HCT116 (cell line): ENCODE measurements around the gene EPHX1. TPM values are rescaled to one million over a fixed set of nuclear protein-coding genes. Genes with fewer than 3 reads are reported as not detected.

Source experiments
- ATAC-seq: fragments of 200-7000 bp; cut with Tn5 transposase; 2 replicates; pipeline ENCODE4 v1.9.1; 2020; ENCODE audit warnings: mild to moderate bottlenecking, moderate library complexity
- BruUV-seq: library from RNA; stranded (reverse); fragments of 400-500 nt; replicated peaks from 2 replicates; lab custom pipeline; 2021; lab: Mats Ljungman, UMichigan
- CTCF ChIA-PET: fragments of 300-600 bp; sonication (Branson Sonifier 250); formaldehyde crosslinking; loops from one replicate; lab custom pipeline; 2021; ENCODE audit warnings: antibody characterized with exemption; lab: Charles Lee
- POLR2A ChIA-PET: fragments of 300-600, 350-600 bp; sonication (Branson Sonifier 250); formaldehyde crosslinking; loops from one replicate; lab custom pipeline; 2021; ENCODE audit warnings: antibody characterized with exemption; lab: Charles Lee
- RAD21 ChIA-PET, 2 experiments: fragments of 300-600 bp; sonication (Branson Sonifier 250); formaldehyde crosslinking; loops; one replicate each; lab custom pipeline; 2023; ENCODE audit warnings: low total read pairs in 2 of 2; ENCODE audit not compliant: uncharacterized antibody in 2 of 2, unreplicated experiment in 2 of 2, low non-redundant PET in 1 of 2; lab: Charles Lee
- DNase-seq: peaks from one replicate; pipeline ENCODE4 v3.0.0-alpha.2; 2010; ENCODE audit warnings: low read depth, low spot score
- H2AFZ ChIP-seq: fragments of 200-600 bp; shearing (Covaris generic), sonication (generic); 2 replicates; pipeline ENCODE4 v1.6.1; 2017; ENCODE audit warnings: low read depth, mixed run types, mixed read lengths, antibody characterized with exemption, low read length; ENCODE audit not compliant: poor library complexity, severe bottlenecking
- H3K27ac ChIP-seq: 2 replicates; pipeline ENCODE4 v1.5.1; 2012; ENCODE audit warnings: low read depth, low read length
- H3K27me3 ChIP-seq: fragments of 200-600 bp; sonication (generic); 2 replicates; pipeline ENCODE4 v1.6.1; 2016; ENCODE audit warnings: mixed run types, low read length, mixed read lengths; ENCODE audit not compliant: insufficient read depth
- H3K36me3 ChIP-seq, 2 experiments: fragments of 200-500 bp in 1 of 2; fragments of 200-600 bp in 1 of 2; sonication (Bioruptor generic) in 1 of 2; sonication (generic) in 1 of 2; 2 replicates each; pipeline versions ENCODE4 v1.5.1 to v1.6.1; 2014 to 2016; ENCODE audit warnings: low read length in 2 of 2, inconsistent platforms in 1 of 2, mixed read lengths in 1 of 2, mixed run types in 1 of 2; ENCODE audit not compliant: insufficient read depth in 2 of 2, control insufficient read depth in 1 of 2
- H3K4me1 ChIP-seq, 2 experiments: fragments of 200-600 bp in 1 of 2; sonication (generic) in 1 of 2; 2 replicates each; pipeline versions ENCODE4 v1.5.1 to v1.6.1; 2012 to 2017; ENCODE audit warnings: low read length in 2 of 2, inconsistent platforms in 1 of 2, mild to moderate bottlenecking in 1 of 2, mixed read lengths in 1 of 2, mixed run types in 1 of 2, moderate library complexity in 1 of 2; ENCODE audit not compliant: insufficient read depth in 2 of 2, control insufficient read depth in 1 of 2
- H3K4me2 ChIP-seq: fragments of 200-600 bp; sonication (generic); 2 replicates; pipeline ENCODE4 v1.6.1; 2017; ENCODE audit warnings: mixed run types, low read length, mixed read lengths
- H3K4me3 ChIP-seq, 2 experiments: fragments of 200-600 bp in 1 of 2; sonication (generic) in 1 of 2; replicated peaks in 1 of 2; 2 replicates each; pipeline ENCODE4 v1.5.1; 2011 to 2016; ENCODE audit warnings: low read length in 2 of 2, control low read depth in 1 of 2, low read depth in 1 of 2, mild to moderate bottlenecking in 1 of 2, mixed read lengths in 1 of 2, mixed run types in 1 of 2
- H3K79me2 ChIP-seq: fragments of 200-600 bp; sonication (generic); 2 replicates; pipeline ENCODE4 v1.6.1; 2017; ENCODE audit warnings: mild to moderate bottlenecking, mixed run types, low read length, moderate library complexity, mixed read lengths; ENCODE audit not compliant: insufficient read depth
- H3K9ac ChIP-seq: fragments of 200-600 bp; sonication (generic); 2 replicates; pipeline ENCODE4 v1.6.1; 2016; ENCODE audit warnings: low read length, mixed read lengths
- H3K9me2 ChIP-seq: fragments of 200-600 bp; sonication (generic), shearing (Covaris generic); 2 replicates; pipeline ENCODE4 v1.6.1; 2017; ENCODE audit warnings: mixed run types, mild to moderate bottlenecking, moderate library complexity; ENCODE audit not compliant: insufficient read depth
- H3K9me3 ChIP-seq, 2 experiments: fragments of 200-500 bp in 1 of 2; fragments of 200-600 bp in 1 of 2; sonication (Bioruptor generic) in 1 of 2; sonication (generic) in 1 of 2; 2 replicates each; pipeline ENCODE4 v1.6.1; 2014 to 2017; ENCODE audit warnings: low read length in 2 of 2, mixed read lengths in 2 of 2, inconsistent platforms in 1 of 2, low read depth in 1 of 2, mild to moderate bottlenecking in 1 of 2, mixed run types in 1 of 2, moderate library complexity in 1 of 2; ENCODE audit not compliant: control insufficient read depth in 1 of 2, insufficient read depth in 1 of 2
- H4K20me1 ChIP-seq: fragments of 200-600 bp; sonication (generic), shearing (Covaris generic); 2 replicates; pipeline ENCODE4 v1.6.1; 2017; ENCODE audit warnings: mixed run types, mild to moderate bottlenecking, moderate library complexity; ENCODE audit not compliant: insufficient read depth
- RAD21 ChIP-seq: IDR thresholded peaks from 2 replicates; pipeline ENCODE4 v1.6.1; 2012; ENCODE audit warnings: low read depth, mild to moderate bottlenecking
- TCF7L2 ChIP-seq: IDR thresholded peaks from 2 replicates; pipeline ENCODE4 v1.7.0; 2011; ENCODE audit warnings: borderline replicate concordance, inconsistent platforms; ENCODE audit not compliant: insufficient read depth, insufficient read length; ENCODE audit errors: extremely low read depth
- YY1 ChIP-seq: IDR thresholded peaks from 2 replicates; pipeline ENCODE4 v1.6.1; 2011; ENCODE audit warnings: low read length, low read depth, moderate library complexity, mild to moderate bottlenecking; ENCODE audit not compliant: insufficient replicate concordance; ENCODE audit errors: extremely low read depth
- intact Hi-C: fragments of 100-400 bp; cut with micrococcal nuclease; formaldehyde crosslinking; loops from 2 replicates; pipeline ENCODE4 v1.10.0; 2022
- total RNA-seq: library from RNA; stranded (reverse); gene quantifications from one replicate; pipeline ENCODE4 v1.2.1, GENCODE V29; 2021; ENCODE audit not compliant: unreplicated experiment
- TF ChIP-seq, protein P1 (sequence below): IDR thresholded peaks from 2 replicates; pipeline ENCODE4 v1.6.1; 2011; ENCODE audit warnings: mild to moderate bottlenecking, low read length, moderate library complexity; ENCODE audit not compliant: insufficient replicate concordance; ENCODE audit errors: extremely low read depth

EPHX1 gene
- total RNA-seq, 1 experiment from 2014 or later, result 44.6 TPM

- peaks cover 46 to 61% of the 10 kb centered on the region in 2 experiments for H3K4me1 ChIP-seq
- ChIA-PET CTCF (interaction anchor here (1.0 kb wide), 1 partner anchor 29 kb away, joined by 3 read pairs; no protein-coding TSS in a partner anchor), POLR2A (interaction anchor here (0.9 kb wide), 1 partner anchor 110 kb away, joined by 3 read pairs; no protein-coding TSS in a partner anchor), RAD21 (no interaction called here)
- no peak overlapping the region for H3K27ac ChIP-seq
- no peaks in the 10 kb centered on the region for H4K20me1 ChIP-seq
- peak overlapping the region; percentile 99 for H3K4me2 ChIP-seq
- H2AFZ ChIP-seq, result no peak overlapping the region
- H3K9me3 ChIP-seq, result no peaks in the 10 kb centered on the region
- 0 out of 2 replicates have a peak overlapping the region, but pooled peaks have one; percentile 86 for H3K9ac ChIP-seq
- TF ChIP-seq YY1 (no peak), TCF7L2 (no peak), RAD21 (no peak)
- TF ChIP-seq, protein P1, sequence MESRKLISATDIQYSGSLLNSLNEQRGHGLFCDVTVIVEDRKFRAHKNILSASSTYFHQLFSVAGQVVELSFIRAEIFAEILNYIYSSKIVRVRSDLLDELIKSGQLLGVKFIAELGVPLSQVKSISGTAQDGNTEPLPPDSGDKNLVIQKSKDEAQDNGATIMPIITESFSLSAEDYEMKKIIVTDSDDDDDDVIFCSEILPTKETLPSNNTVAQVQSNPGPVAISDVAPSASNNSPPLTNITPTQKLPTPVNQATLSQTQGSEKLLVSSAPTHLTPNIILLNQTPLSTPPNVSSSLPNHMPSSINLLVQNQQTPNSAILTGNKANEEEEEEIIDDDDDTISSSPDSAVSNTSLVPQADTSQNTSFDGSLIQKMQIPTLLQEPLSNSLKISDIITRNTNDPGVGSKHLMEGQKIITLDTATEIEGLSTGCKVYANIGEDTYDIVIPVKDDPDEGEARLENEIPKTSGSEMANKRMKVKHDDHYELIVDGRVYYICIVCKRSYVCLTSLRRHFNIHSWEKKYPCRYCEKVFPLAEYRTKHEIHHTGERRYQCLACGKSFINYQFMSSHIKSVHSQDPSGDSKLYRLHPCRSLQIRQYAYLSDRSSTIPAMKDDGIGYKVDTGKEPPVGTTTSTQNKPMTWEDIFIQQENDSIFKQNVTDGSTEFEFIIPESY, result no peak
- no peak overlapping the region for H3K4me3 ChIP-seq
- no peaks in the 10 kb centered on the region; the same call in 1 of the 2 replicates for H3K79me2 ChIP-seq
- no peaks in the 10 kb centered on the region for H3K27me3 ChIP-seq
- BruUV-seq, result no TSS peak
- ATAC-seq, result no peak
- no peaks in the 10 kb centered on the region for H3K9me2 ChIP-seq
- no peak for DNase-seq
- intact Hi-C loops, result loop anchor here (5.0 to 10.0 kb wide), 2 partner anchors 68 to 106 kb away; partner anchors contain the start of genes EPHX1 and SRP9
- H3K36me3 ChIP-seq, result peaks cover 0 to 5% of the 10 kb centered on the region in 2 experiments; a peak in 2 of 4 replicates
Observed at GRCh38 chr1:225880636-225881035, 70.7 kb downstream of the EPHX1 start.
